SK-N-DZ (cell line): ENCODE results near the gene AUTS2.

Experiments
- DNase-seq: peaks from one replicate; pipeline ENCODE4 v3.0.0-alpha.2; 2015; ENCODE audit warnings: low spot score

Gene AUTS2

DNA sequence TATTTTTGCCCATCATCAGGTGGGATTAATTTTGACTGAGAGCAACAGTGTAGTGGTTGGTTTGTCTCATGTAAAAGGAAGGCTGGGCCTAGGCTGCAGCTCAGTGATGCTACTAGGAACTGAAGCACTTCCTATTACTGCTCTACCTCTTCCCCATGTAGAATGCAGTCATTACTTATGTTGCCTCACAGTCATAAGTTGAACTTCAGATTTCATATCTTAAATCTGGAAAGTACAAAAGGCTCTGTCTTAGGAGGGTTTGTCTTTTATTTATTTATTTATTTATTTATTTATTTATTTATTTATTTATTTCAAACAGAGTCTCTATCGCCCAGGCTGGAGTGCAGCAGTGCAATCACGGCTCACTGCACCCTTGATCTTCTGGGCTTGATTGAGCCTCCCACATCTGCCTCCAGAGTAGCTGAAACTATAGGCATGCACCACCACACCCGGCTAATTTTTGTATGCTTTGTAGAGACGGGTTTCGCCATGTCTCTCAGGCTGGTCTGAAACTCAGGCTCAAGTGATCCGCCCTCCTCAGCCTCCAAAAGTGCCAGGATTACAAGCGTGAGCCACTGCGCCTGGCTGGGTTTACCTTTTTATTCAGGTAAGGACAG is 812.0 kb downstream of the AUTS2 start:
- DNase-seq, result no peak

DNA sequence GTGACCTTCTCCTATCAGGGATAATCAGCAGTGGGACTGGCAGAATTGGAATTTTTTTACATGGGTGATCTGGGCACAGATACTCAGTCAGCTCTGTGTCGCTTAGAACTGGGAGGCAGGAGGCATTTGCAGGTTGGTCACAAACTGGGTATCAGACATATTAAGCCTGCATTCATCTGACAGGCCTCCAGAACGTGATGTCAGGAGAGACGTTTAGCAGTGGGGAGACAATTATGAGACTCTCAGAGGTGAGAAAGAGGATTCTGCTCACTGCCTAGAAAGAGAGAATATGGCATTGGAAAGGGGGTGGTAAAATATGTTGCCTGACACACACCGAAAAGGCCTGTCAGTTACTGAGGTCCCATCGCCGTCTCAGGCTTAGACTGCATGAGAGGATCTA is 816.1 kb downstream of the AUTS2 start:
- DNase-seq, result no peak

DNA sequence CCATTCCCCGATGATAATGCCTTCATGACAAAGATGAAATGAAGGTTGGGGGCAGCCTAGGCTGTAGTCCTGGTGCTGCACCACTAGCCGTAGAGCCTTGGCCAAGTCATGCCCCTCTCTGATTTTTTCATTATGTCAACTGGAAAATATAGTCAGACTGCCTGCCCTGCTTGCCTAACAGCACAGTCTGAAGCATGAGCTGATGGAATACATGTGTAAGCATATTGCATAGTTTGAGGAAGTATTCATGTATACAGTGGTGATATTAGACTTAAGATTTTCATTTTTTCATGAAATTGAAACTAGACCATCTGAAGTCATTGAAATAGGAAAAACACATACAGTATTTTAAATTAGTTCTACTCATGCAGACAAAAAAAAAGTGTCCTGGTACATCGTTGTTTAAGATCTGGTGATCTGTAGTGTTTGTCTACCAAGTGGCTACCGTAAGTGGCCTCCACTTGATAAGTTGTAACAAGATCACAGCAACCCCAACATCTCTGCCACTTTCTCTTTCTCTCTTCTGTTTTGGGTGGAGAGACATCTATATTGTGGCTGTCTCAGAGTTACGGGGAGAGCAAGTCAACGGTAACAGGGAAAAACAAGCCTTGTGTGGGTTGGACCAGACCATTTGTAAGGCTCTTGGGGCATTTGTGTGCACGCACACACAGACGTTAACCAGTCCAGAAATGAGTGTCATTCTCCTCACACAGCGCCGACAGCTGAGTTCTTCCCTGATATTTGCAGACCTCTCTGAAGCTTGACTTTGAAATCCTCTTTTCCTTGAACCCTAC is 817.1 kb downstream of the AUTS2 start:
- DNase-seq, result no peak

DNA sequence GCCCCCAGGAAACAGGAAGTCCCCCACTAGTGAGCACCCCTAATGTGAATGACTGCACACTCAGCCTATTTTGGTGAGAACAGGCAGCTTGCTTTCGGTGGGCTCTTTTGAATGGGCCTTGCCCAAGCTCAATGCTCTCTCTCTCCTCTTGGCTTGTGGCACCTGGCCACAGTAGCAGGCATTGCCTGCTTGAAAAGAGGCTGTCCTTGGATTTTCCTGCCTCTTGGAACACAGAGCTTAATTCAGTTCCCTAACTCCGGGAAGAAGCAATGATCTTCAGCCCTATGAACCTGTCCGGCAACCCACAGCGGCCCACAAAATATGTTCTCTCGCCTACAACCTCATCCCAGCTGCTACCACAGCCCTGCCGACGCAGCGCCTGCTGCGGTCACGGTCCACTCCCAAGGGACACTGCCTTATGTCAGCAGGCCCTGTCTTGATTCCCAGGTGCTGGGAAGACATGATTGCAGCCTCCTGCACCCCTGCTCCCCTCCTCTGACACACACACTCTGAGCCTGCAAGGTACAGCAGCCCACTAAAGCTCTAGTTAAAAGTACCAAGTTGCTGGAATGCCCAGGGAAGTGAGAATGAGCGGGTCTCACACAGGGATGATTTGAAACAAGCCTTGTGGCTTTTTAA is 818.2 kb downstream of the AUTS2 start:
- DNase-seq, result peak; percentile 91

DNA sequence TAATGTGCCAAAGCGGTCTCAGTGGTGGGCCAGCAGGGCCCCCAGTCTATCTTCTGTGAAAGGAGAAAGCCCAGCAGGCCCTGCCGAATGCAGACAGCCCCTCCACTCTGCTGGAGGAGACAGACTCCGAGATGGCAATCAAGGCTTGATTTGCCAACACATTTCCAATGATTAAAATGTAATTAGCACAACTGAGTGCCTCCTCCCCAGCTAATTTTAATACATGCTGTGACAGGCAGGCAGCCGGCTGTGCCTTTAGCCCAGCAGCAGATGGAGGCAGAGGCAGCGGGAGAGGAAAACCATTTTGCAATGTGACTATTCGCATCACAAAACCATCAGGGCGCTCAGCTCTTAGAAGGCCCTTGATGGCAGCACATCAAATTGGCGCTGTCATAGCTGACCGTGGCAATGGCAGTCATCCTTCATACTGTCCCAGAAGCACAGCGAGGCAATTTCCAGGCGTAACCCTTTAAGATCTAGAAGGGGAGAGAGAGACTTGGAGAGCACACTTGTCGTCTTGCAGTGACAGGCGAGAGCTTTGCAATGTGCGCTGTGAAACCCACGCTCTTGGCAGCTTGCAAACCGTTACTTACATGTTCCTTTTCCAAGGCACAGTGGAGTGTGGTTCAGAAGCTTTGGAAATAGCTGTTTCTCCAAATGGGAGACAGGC is 818.8 kb downstream of the AUTS2 start:
- DNase-seq, result no peak

DNA sequence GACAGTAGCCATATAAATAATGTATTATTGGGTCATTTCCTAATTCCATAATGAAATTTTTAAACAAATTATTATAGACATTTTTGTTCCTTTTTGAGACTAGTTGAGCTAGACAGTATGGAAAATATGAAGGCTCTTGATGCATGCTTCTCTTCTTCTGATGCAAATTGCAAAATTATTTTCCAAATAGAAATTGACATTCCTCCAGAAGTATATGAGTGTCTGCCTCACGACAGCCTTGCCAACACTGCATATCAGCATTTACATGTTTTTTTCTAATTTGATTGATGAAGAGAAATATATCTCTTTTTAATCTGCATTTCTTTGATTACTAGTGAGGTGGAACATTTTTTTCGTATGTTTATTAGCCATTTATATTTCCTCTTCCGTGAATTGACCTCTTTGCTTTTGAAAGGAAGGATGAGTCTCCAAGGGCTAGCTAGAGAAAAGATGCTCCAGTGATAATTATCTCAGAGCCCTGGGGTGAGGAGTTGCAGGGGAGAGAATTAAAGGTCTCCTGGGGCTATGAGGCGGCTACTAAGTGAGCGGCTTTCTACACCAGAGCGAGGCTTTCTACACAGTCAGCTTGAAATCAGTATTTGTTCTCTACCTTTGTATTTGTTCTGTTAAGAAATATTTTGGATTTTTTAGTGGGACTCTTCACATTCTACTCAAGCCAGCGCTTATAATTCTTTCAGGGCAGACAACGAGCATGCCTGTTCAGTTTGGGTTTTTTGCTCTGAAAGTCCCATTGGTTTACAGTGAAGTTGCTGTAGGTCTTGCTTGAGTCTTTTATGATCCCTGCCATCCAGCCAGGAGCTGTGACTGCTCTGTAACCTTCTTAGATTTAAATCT is 821.5 kb downstream of the AUTS2 start:
- DNase-seq, result peak; percentile 70

DNA sequence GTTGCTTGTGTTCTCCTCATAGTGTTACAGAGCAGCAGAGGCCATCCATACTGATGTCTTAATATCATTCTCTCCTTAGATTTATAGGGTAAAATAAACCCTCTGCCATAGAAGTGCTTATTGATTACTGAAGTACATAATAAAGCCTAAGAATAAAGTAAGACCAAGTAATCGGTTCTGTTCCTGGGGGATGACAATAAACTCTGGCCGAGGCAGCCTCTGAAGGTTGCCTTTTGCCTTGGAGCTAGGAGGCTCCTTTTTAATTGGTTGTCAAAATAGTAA is 822.0 kb downstream of the AUTS2 start:
- DNase-seq, result no peak

DNA sequence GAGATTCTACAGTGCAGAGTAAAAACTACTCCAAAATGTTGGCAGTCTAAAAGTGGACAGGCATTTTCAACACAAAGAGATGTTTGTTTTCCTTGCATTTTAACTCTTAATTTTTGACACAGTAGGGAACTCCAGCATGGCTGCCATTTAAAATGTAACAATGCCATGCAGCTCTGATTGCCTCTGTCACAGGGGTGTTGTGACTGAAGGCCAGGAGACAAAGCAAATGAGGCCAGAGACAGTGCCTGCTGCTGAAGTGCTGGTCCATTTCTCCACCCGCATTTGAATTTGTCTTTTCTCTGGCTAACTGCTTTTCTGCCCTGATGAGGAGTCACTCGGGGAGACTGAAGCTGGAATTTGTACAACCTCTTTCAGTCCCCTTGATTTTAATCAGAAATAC is 823.0 kb downstream of the AUTS2 start:
- DNase-seq, result no peak

DNA sequence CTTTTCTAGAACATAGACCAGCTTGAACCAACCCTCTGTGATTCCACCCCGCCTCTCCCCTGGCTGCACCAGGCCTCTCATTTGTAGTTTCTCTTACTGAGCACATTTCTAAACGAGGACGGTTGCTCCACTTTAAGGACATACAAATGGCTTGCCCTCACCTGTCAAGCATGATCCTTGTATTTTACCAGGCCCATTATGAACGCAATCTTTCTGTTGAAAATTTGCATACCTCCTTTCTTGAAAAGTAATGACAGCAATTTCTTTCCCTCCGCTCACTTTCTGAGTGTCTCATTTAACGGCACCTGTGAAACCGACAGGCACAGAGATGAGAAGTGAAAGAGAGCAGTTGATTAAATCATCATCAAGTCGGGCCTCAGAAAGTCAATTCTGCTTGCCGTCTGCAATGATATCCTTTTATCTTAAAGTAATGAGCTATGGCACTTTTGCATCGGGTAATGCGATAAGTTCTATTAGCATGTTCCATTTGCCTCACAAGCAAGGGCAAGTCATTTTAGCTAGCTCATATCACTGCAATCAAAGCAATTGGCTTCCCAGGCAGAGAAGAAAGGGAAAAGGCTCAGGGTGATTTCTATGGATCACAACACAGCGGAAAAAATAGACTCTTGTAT is 828.1 kb downstream of the AUTS2 start:
- DNase-seq, result peak; percentile 86

DNA sequence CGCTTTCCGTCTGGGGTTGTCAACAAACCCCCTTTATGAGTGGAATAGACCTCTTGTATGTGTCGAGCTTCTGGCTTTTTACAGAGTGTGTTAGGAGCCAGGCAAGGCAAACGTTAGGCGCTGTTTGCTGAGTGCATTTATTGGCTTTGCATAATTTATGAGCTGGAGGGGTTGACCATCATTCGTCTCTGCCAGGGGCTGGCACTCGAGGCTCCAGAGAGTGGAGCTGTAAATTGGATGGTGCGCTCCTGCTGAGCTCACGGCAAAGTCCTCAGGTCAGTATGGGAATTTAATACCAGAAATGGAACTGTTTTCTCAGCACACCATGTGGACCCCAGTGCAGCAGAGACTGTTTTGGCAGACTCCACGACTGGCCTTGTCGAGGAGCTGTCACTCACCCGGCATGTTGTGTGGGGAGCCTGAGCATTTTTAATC is 834.3 kb downstream of the AUTS2 start:
- no peak for DNase-seq

DNA sequence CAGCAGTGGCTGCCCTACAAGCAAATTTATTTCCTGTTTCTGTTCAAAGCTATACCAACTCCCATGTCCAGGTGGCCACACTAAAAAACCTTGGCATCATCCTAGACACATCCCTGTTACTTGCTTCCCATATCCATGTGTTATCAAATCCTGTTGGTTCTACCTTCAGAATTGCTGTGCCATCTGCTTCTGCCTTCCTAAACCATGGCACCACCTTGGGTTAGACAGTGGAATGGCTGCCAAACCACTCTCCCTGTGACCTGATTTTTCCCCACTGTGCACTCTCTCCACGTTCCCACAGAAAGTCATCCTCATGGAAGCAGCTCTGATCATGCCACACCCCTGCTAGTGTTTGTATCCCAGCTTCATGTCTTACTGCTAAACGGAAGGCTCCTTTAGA is 836.1 kb downstream of the AUTS2 start:
- DNase-seq, result no peak

DNA sequence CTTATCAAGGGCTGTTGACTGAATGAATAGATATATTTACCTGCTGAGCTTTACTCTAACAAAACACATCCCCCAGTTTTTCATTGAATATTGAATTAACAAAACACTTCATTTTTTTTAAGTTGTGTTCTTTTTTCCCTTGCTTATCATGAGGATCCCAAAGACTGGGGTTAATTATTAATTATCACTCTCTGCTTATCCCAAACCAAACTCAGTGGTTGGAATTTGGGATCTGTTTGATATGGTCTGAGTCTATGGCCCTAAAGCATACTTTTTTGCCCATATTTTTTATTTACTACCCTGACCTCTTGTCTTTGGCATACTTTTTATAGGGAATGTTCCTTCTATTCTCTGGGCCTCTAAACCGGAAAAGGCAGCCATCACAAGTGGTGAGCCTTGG is 836.5 kb downstream of the AUTS2 start:
- no peak for DNase-seq

DNA sequence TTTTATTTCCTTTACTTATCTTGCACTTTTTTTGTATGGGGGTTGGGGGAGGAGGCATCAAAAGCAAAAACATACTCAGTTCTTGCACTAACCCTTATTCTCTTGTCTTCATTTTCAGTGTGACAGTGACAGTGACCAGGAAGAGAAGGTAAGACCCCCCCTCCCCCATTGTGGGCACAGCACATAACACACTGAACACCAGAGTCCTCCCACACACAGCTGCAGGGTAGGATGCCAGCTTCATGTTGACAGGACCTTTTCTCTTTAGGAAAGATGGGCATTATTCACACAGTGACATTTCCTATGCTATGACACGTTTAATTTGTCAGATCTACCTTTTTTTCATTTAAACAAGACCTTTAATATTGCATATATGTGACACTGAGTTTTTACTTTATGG is 837.4 kb downstream of the AUTS2 start:
- DNase-seq, result no peak

DNA sequence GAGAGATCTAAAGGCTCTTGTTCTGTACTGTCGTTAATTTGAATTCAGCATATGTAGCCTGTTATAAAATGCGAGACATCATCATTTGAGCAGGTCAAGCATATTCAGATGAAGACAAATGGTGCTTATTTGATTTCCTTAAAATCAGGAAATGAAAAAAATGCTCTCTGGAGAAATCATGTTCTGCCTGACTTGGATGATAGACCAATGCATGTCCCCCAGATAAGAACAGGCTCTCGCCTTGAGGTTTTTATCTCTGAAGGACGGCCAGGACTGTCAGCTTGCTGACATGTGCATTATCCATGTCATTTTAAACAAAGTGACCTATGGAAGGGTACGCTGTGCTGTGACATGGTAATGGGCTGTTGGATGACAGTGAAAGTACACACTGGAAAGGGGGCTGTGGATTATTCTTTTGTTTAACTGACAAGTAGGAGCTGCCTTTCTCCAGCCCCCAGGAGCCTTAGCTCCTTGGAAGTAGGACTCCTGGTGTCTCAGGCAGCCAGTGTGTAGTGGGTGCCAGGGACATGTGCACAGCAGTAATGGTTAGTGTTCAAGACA is 838.6 kb downstream of the AUTS2 start:
- peak; percentile 46 for DNase-seq

DNA sequence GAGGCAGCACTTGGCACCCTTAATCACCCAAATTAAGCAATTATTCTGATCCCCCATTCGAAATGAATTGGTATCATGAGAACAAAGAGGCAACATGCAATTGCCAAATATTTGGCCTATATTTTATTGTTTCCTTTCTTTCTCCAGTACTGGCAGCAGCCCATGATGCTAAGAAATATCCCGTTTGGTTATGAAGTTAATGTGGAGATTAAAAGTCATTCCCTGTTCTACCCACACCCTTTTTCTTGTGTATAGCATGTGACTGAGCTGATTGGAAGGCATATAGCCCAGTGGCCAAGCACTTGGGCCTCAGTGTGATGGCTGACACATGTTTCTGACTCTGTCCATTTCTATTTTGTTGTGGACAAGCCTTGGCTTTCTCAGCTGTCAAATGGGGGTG is 841.4 kb downstream of the AUTS2 start:
- no peak for DNase-seq

DNA sequence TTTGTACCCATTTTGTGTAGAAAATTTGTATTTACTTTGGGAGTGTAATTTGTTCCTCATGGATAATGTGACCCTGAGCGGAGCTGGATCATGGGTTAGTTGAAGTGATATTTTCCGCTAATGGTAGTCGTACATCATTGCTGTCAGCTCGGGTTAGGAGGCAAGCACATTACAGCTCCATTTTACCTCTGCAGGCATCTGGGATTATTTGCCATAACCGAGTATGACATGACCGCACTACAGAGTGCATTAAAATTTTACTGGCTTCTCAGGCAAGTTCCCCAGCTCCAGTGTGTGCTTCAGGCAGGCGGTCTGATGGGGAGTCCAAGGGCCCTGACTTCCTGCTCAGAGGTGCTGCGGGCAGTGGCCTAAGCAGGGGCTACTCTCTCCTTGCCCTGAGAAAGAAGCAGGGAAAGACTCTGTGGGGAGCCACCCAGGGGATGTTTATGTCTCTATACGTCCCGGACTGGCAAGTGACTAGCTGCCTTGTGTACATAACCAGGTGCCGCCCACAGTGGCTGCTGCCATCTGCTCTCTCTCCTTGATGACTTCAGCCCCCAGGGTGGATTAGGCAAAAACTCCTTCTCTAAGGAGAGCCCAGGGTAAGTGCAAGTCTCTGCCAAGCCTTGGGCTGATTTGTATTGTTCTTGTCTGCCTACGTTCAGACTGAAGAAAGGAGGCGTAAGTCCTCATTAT is 848.3 kb downstream of the AUTS2 start:
- peak; percentile 83 for DNase-seq

DNA sequence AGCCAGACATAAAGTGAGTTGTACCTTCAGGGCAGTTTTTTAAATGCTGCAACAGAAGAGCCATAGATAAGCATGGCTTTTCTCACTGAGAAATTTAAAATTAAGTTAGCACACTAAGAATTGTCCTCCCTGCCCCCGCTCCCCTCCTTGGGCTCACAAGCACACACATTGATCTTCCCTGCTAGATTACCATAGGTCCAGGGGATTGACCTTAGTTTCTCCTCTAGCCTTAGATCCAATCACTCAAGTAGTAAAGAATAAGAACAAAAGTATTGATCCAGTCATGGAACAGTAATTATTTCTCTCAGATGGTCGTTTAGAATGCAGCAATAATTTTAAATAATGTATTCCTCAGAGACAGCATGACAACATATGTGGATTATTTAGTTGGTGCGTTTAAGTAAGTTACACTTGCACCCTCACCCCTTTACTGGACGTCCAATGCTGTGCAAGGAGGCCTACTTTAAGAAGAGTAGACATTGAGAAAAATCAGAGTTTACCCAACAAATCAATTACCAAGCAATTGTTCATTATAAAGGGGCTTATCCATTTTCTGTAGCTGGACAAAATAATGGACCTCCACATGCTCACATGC is 850.1 kb downstream of the AUTS2 start:
- peak; percentile 43 for DNase-seq

DNA sequence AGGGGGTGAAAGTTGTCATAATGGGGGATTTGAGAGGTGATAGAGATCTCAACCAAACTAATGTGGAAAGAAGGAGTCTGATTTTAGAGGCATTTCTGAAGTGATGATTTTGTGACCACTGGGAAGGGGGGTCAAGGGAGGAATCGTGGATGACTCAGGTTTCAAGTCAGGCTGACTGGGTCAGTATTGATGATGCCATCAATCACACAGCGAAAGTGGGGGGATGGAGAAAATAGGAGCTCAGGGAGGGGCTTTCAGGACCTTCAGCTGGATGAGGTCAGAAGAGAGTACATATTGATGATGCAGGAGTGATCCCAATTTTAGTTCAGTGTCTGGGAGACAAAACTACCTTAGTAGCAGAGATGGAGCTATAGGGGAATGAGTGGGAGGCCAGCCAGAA is 852.5 kb downstream of the AUTS2 start:
- no peak for DNase-seq

DNA sequence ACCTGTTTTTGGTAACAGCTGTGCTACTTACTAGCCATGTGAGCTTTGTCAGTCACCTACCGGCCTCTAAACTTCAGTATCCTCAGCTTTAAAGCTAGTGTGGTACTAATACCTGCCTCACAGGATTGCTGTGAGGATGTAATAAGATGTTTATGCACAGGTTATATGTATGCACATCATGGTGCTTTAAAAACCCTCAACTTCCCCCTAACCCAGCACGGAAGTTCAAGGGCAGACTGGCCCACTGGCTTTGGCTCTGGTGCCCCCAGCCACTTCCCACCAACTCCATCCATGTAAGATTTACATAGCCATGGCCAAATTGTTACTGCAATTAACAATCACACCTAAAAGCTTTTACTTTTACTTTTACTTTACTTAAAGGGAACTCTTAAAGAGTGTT is 857.6 kb downstream of the AUTS2 start:
- DNase-seq, result no peak

DNA sequence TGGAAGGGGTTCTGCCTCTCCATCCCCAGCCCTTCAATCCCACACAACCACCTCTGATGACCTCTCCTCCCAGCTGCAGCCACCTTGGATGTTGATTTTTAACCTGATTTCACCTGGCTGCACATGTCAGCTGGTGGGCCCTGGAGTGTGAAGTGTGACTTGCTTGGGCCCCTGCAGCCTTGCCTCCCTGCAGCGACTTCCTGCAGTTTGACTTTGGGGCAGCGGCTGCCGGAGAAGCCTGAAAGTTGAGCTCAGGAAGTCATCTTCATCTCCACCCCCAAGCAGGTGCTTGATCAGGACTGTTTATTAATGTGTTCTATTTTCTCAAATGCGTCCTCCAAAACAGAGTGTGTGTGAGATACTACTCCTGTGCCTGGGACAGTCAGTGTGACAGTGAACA is 858.4 kb downstream of the AUTS2 start:
- no peak for DNase-seq
